NCI-H1417 treated with DMSO at 0.1 percent for 48 hours (cell line): ENCODE data around the gene TIMP2.

Experiments used
- DNase-seq: peaks from one replicate; lab custom pipeline; 2025; lab: John Stamatoyannopoulos, UW

The TIMP2 gene

DNA sequence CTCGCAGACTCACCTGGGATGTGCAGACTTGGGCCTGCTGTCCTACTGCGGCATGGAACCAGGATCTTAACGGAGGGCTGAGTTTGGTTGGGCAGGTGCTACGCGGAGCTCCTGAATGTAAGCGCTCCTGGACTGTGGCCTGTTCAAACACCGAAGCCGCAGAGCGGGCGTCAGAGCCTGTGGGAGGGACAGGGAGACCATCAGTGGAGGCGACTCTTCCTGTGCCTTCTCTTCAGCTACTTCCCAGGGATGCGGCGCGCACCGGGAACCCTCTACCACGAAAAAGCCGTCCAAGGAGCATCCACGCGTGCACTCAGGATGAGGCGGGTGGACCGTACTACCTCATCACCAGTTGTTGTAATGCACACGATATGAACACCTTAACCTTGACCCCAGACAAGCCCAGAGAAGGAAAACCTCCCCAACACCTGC, 86.6 kb downstream of the TIMP2 start:
- DNase-seq = no peak

DNA sequence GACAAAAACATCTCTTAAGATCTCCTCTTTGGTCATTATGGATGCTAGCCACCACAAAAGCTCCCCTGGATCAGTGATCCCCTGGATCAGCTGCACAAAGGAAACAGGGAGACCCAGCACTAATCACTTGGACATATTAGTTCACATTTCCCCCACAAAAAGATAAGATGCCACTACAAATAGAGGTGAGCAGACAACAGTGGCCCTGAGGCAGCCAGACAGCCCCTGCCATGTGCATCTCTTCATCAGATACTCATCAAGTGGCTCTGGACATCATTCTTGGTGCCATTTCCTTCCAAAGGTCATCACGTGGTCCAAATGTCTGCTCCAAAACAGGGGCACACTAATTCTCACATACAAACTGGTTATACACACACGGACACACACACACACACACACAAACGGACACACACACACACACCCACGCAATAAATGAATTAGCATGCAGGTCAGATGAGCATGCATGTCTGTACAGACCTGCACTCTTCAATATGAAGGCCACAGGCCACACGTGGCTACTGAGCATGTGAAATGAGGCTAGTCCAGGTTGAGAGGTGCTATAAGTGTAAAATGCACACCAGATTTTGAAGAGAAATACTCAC, 88.7 kb downstream of the TIMP2 start:
- DNase-seq = no peak

DNA sequence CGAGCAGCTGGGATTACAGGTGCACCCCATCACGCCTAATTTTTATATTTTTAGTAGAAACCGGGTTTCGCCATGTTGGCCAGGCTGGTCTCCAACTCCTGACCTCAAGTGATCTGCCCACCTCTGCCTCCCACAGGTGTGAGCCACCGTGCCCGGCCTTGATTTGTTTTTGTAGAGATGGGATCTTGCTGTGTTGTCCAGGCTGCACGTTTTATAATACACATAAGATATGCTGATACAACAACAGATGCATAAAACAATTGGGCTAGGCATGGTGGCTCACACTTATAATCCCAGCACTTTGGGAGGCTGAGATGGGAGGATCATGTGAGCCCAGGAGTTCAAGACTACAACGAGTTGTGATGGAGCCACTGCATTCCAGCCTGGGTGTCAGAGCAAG, 90.6 kb downstream of the TIMP2 start:
- no peak for DNase-seq

DNA sequence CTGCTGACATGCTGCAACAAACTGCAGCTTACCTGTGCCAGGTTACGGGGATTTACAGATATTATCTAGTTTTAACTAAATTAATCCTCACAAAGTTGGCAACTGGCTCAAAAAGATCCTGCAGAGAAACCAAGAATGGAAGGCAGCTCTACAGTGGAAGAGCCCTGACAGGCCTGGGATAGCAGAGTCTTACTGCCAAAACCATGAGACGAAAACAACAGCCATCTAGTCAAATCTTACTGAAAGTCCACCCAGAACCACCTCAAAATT, 92.7 kb downstream of the TIMP2 start:
- no peak for DNase-seq

DNA sequence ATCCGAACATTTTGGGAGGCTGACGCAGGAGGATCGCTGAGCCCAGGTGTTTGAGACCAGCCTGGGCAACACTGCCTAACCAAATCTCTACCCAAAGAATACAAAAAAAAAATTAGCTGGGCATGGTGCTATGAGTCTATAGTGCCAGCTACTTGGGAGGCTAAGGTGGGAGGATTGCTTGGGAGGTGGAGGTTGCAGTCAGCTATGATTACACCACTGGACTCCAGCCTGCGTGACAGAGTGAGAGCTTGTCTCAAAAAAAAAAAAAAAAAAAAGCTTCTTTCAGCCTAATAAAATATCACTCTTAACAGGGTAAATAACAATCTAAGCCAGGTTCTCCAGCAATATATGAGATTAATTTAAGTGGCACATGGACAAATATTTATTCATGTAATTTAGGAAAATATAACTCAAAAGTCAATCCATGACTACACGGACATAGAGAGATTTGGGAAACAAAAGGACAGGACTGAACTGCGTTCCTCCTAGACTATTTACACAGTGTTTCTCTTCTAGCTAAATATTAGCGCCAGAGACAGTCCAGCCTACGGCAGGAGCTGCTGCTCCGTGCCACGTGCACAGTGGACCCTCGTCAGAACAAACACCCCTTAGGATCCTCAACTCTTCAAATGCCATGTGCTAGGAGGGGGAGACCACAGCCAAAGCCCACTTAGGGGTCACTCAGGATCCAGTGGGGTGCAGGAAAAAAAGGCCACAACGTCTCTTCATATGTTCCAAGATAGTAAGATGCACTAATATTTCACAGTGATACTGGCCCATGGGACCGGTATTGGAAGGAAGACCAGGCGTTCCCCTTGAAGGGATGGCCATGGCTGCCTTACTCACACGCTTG, 93.3 kb downstream of the TIMP2 start:
- DNase-seq = no peak

DNA sequence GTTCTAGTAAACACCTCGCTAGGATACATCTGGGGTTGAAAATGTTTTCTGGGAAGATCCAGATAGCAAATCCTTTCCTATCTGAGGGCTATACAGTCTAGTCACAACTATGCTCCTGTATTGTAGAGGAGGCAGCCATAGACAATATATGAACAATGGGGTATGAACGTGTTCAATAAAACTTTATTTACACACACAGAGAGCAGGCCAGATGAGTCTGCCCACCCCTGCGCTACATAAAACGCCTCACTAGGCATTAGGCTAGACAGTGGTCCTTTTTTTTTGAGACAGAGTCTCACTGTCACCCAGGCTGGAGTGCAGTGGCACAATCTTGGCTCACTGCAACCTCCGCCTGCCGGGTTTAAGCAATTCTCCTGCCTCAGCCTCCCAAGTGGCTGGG, 95.7 kb downstream of the TIMP2 start:
- no peak for DNase-seq

DNA sequence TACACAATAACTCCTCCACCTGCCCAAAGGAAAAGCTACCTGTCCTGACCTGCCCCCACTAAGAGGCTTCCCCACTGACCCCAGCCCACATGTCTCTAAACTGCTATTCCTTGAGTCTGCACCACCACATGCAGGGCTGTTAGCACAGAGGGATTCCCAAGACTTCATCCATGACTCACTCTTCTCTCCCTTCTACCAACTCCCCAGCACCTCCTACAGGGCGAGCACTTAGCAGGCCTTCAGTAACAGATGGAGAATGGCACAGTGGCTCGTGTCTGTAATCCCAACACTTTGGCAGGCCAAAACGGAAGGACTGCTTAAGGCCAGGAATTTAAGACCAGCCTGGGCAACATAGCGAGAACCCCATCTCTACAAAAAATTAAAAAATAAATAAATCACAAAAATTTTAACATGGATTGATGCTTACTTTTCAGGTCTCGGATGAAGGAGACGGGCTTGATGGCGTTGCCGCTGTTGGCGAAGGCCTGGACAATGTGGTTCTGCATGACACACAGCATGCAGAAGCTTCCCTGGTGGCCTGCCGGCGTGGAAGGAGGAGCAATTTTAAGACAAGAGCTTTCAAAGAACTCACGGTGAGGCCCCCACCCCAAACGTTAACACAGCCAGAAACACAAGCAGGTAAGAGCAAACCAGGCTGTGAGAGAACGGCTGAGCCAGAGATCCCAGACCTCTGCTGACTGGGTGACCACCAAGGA, 96.6 kb downstream of the TIMP2 start:
- DNase-seq = no peak

- no peak for DNase-seq
Measured at GRCh38 chr17:78826836-78827509, 98.2 kb downstream of the TIMP2 start.

GRCh38 chr17:78826421-78826820, 98.8 kb downstream of the TIMP2 start:
- no peak for DNase-seq

- DNase-seq = no peak
Measured at GRCh38 chr17:78825696-78826095, 99.5 kb downstream of the TIMP2 start.

GRCh38 chr17:78824240-78824639, 100.9 kb downstream of the TIMP2 start:
- no peak for DNase-seq

DNA sequence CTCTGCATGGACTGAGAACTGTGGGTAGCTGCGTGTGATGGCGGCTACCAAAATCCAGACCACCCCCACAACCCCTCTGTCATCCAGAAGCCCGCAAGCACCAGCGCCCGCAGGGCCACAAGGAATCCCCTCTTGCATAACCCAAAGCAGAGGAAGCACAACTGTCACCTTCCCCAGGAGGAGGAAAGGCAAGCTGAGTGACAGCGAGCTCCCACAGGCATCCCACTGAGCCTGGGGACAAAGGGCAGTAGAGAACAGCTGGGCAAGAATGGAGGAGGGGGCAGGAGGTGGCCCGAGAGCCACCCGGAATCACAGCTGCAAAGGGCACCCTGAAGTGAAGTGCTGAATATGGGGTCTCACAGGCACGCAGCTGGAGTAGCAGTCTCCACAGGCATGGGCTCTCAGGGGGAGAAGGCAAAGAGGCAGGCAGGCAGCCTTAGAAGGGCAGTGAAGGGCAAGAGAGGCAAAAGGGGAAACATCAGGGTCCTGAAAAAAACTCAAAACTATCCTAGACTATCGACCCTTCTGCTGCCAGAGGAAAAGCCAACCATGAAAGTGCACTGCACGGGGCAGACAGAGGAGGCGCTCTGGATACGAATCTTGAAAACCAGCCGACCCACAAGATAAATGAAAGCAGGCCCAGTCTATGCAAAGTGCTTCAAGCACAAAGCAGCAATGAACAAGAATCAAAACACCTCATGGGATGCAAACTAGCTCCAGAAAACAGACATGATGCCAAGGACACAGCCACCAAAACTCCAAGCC, 101.7 kb downstream of the TIMP2 start:
- no peak for DNase-seq

DNA sequence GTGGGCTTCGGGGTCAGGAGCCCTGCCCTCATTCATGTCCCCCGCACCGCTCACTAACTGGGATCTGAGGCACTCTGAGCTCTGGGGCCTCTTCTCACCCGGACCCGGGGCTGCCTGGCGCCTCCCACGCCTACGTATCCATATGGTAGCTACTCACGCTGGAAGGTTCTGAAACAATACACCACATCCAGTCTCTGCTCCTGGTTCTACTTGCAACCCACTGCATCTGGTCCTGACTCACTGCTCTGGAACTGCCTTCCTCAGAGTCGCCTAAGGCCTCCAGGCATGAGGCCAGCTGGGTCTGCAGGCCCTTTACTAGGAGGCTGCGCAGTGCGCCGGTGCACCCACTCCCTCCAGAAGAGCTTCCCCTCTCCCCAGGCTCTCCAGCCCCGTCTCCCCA, 102.6 kb downstream of the TIMP2 start:
- DNase-seq = no peak

DNA sequence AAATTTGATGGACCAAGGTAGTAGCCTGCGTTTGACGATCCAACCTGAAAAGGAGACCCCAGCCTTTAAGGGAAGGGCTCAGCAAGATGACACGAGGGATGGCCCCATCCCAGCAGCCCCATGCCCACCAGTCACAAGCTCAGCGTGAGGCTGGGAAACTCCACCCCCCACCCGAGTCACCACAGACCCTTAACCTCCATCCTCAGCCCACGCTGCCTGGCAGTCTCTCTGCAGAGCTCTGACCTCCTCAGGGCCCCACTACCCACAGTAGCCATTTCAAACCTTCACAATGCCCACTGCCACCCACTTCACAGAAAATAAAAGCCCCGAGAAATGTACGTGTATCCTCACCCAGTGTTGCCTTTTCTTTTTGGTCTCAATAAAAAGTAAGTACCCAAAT, 103.2 kb downstream of the TIMP2 start:
- DNase-seq = no peak

DNA sequence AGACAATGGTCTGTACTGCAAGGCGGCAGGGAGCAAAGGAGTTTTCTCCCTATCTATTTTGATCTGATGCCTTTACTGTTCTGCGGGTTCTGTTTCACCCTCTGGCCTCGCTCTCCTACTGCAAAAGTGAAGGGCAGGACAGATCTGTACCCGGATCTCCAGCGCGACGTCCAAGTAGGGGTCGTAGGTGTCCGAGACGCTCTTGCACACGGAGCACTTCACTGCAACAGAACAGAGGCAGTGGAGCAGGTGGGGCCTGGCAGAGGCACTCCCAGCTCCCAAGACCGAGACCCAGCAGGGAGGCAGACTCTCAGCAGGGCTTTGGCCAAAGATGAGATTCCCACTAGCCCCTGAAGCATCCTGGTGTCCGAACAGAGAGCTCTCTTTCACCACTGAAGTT, 104.3 kb downstream of the TIMP2 start:
- DNase-seq = no peak

GRCh38 chr17:78819806-78820792, 105.1 kb downstream of the TIMP2 start:
- no peak for DNase-seq

GRCh38 chr17:78819402-78819801, 105.8 kb downstream of the TIMP2 start:
- DNase-seq = no peak

GRCh38 chr17:78818932-78819331, 106.3 kb downstream of the TIMP2 start:
- no peak for DNase-seq

DNA sequence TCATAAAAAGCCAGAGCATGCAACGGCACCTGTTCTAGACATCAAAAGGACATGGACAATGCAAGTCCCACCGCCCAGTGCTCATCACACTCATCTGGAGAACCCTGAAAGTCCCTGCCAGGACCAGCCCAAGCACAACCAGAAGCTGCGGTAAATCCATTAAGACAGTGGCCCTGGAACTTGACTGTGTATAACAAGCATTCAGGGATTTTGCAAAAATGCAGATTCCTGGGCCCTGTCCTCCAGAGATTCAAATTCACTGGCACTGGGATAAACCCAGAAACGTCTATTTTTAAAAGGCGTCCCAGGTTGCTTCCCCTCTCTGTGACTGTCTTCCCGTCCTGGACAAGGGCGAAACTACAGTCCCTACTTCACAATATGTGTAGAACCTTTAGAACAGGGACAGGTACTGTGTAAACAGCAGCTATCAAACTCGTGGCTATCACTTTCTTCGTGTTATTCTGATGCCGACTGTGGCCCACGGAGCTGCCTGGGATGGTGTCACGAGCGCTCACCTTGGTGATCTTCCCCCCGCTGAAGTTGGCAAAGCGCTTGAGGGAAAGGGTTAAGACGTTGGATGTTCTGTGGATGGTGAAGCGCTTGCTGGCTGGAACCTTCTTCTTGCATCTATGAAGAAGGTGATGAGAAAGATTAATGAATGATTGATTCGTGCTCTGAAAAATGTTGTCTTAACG, 106.9 kb downstream of the TIMP2 start:
- DNase-seq = no peak

GRCh38 chr17:78817123-78817522, 108.1 kb downstream of the TIMP2 start:
- no peak for DNase-seq
